GM19372 (cell line): ENCODE data around the gene DENND4B.
"Not testable (repeated sequence)": the region's sequence is repeated elsewhere in the genome, so short reads cannot be mapped to it uniquely, and the experiment has no call there.

Source experiments
- ATAC-seq: cut with Tn5 transposase; IDR thresholded peaks from one replicate; pipeline ENCODE4 v1.9.1; 2021; ENCODE audit warnings: mild to moderate bottlenecking, low read depth, moderate library complexity; ENCODE audit not compliant: unreplicated experiment

The DENND4B gene

GRCh38 chr1:153929981-153930948, 16.3 kb downstream of the DENND4B start:
- no peak for ATAC-seq

- no peak for ATAC-seq
Observed at GRCh38 chr1:153929426-153929825, 17.1 kb downstream of the DENND4B start.

- no peak for ATAC-seq
Observed at GRCh38 chr1:153928791-153929341, 17.7 kb downstream of the DENND4B start.

GRCh38 chr1:153928245-153928644, 18.3 kb downstream of the DENND4B start:
- ATAC-seq = no peak

- no peak for ATAC-seq
Observed at GRCh38 chr1:153926405-153926804, 20.1 kb downstream of the DENND4B start.

- ATAC-seq = peak; percentile 96
Observed at GRCh38 chr1:153922972-153923925, 23.3 kb downstream of the DENND4B start, which contains the start of gene GATAD2B. Gene GATAD2B, minus strand, starts transcription at chr1:153922972. Its CDS starts 94,625 bp downstream, at chr1:153828347.

GRCh38 chr1:153922076-153922971, 24.2 kb downstream of the DENND4B start:
- peak; percentile 25 for ATAC-seq

GRCh38 chr1:153921803-153922075, 24.8 kb downstream of the DENND4B start:
- ATAC-seq = no peak

GRCh38 chr1:153921080-153921802, 25.3 kb downstream of the DENND4B start:
- no peak for ATAC-seq

- no peak for ATAC-seq
Observed at GRCh38 chr1:153919876-153920852, 26.4 kb downstream of the DENND4B start.

GRCh38 chr1:153916297-153916696, 30.2 kb downstream of the DENND4B start:
- no peak for ATAC-seq

- ATAC-seq = no peak
Observed at GRCh38 chr1:153912349-153912748, 34.2 kb downstream of the DENND4B start.

GRCh38 chr1:153910560-153910959, 36.0 kb downstream of the DENND4B start:
- not testable (repeated sequence) for ATAC-seq

- ATAC-seq = no peak
Observed at GRCh38 chr1:153908071-153908470, 38.4 kb downstream of the DENND4B start.

- no peak for ATAC-seq
Observed at GRCh38 chr1:153907134-153907533, 39.4 kb downstream of the DENND4B start.

GRCh38 chr1:153906396-153906795, 40.1 kb downstream of the DENND4B start:
- ATAC-seq = no peak

- ATAC-seq = not testable (repeated sequence)
Observed at GRCh38 chr1:153905908-153906307, 40.6 kb downstream of the DENND4B start.

- ATAC-seq = no peak
Observed at GRCh38 chr1:153903841-153904455, 42.6 kb downstream of the DENND4B start.
